ENCODE results near the gene NUDT13. TPM values are rescaled to one million over a fixed set of nuclear protein-coding genes. Genes with fewer than 3 reads are reported as not detected.

Gene NUDT13
- total RNA-seq, result 1 to 10 TPM; 2.2 to 3.4 TPM
- 1 to 10 TPM; 1.0 to 1.7 (median 1.3) TPM for polyA plus RNA-seq
- total RNA-seq, result 1.5 to 6.4 (median 3.0) reads per million in 6 experiments

DNA sequence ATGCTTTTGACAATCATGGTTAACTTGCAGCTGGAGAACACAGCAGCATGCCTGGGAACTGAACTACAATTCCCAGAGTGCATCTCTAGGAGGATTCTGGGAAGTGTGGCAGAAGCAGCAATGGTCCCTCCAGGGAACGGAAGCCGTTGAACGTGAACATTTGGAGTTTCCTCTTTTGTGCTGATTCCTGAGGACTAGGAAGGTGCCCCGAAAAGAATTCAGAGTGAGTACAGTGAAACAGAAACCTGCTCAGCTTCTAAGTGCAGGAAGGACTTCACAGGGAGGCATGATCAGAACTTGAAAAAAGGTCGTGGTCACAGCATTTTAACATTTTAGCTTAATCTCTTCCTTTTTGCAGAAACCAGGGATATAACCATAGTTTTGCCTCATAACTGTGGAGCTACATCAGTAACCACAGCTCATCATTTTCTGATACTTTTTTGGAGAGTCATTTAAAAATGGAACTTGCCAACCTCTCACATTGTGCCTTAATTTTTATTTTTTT, at the start of gene NUDT13:
Gene NUDT13, plus strand, starts transcription at position 111 of the 505 bp plus-strand sequence. CDS start 3,911 bp downstream, outside the sequence.
- peaks cover 0 to 3% (median 0%) of the 10 kb centered on the region in 9 donors for H3K9me3 Mint-ChIP-seq
- peak; percentile 92 to 95 for ATAC-seq
- H3K36me3 Mint-ChIP-seq, result peaks cover 0 to 11% (median 10%) of the 10 kb centered on the region in 3 donors
- no peaks in the 10 kb centered on the region for H3K27me3 Mint-ChIP-seq
- peaks cover 1 to 19% (median 12%) of the 10 kb centered on the region in 4 donors for H3K4me1 Mint-ChIP-seq
- DNase-seq, result peak in 9 of 10 donors; percentile 26 to 65 (median 44)
- peak within 1 kb of the TSS; percentile 65 to 95 (median 90) for H3K27ac Mint-ChIP-seq
- peak within 1 kb of the TSS; percentile 82 to 96 (median 92) for H3K4me3 Mint-ChIP-seq
- POLR2A ChIA-PET, result interaction anchor here (0.8 to 3.4 kb wide), 4 partner anchors 12 to 57 kb away, joined by 3 to 25 read pairs (median 6); partner anchors contain the start of genes ECD and P4HA1

DNA sequence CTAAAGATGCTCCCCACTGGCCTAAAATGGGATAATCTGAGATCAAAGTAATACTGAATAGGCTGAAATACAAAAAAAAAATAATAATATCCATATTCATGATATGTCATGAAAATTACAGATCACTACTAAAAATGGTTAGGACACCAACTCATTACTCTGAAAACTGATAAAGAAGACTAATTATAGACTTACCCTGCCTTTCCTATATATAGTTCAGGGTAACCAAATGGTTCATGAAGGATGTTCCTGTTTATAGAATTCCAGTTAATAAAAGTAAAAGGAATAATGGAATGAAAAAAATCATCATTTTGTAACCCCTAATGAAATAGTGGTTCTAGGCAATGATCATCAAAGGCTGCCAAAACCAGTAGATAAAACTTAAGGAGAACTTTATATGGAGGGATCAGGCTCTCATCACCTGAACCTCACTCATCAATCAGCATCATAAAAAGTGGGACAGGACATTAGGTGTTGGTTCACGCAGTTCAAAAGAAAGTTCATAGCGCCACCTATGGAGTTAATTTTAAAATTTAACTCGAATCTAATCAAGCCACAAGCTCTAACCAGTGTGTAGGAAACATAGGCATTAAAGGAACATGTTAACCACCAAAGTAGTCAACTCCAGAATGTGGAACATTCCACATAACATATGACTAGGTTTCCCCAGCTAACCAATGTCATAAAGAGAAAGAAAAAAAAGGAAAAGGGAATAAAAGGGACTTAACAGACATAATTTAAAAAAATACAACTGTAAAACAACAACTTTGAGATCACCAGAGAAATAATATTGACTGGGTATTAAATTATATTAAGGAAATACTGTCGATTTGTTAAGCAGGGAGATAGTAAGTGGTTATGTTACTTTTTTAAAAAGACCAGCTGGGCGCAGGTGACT, 49.3 kb upstream of the NUDT13 start:
- DNase-seq, result peak in 3 of 10 donors; percentile 9 to 25 (median 19)
- H3K27me3 Mint-ChIP-seq, result no peaks in the 10 kb centered on the region
- ATAC-seq, result peak in 1 of 2 donors; percentile 49
- no peak overlapping the region for H3K4me3 Mint-ChIP-seq
- POLR2A ChIA-PET, result no interaction called here
- peaks cover 0 to 58% (median 6%) of the 10 kb centered on the region in 3 donors for H3K36me3 Mint-ChIP-seq
- H3K4me1 Mint-ChIP-seq, result peaks cover 9 to 16% (median 12%) of the 10 kb centered on the region in 4 donors
- no peaks in the 10 kb centered on the region for H3K9me3 Mint-ChIP-seq
- peak overlapping the region in 5 of 10 donors; percentile 22 to 87 (median 65) for H3K27ac Mint-ChIP-seq

GRCh38 chr10:73061743-73062142, 48.5 kb upstream of the NUDT13 start:
- H3K36me3 Mint-ChIP-seq, result peaks cover 0 to 59% (median 6%) of the 10 kb centered on the region in 3 donors
- H3K4me3 Mint-ChIP-seq, result no peak overlapping the region
- H3K9me3 Mint-ChIP-seq, result no peaks in the 10 kb centered on the region
- no peaks in the 10 kb centered on the region for H3K27me3 Mint-ChIP-seq
- H3K27ac Mint-ChIP-seq, result no peak overlapping the region
- POLR2A ChIA-PET, result no interaction called here
- no peak for ATAC-seq
- DNase-seq, result no peak
- H3K4me1 Mint-ChIP-seq, result peaks cover 9 to 16% (median 12%) of the 10 kb centered on the region in 4 donors

DNA sequence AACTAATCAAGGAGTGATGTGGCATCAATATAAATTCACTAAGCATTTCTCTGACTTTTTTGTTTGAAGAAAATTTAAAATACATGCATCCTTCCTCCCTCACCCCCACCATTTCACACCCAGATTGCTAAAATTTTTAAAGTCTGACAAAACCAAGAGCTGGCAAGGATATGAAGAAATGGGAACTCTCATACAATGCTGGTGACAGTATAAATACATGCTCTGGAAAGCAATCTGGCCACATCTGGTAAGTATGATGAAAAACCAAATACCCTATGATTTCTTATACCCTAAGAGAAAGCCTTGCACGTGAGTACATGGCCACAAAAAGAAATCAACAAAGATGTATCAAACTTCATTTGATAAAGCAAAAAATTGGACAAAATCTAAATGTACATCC, 44.8 kb upstream of the NUDT13 start:
- no peaks in the 10 kb centered on the region for H3K27me3 Mint-ChIP-seq
- no peaks in the 10 kb centered on the region for H3K9me3 Mint-ChIP-seq
- H3K4me3 Mint-ChIP-seq, result no peak overlapping the region
- peaks cover 0 to 62% (median 6%) of the 10 kb centered on the region in 3 donors for H3K36me3 Mint-ChIP-seq
- H3K27ac Mint-ChIP-seq, result peak overlapping the region in 1 of 10 donors; percentile 9
- POLR2A ChIA-PET, result interaction anchor here (0.7 kb wide), 1 partner anchor 30 kb away, joined by 3 read pairs; no protein-coding TSS in a partner anchor
- H3K4me1 Mint-ChIP-seq, result peaks cover 5 to 11% (median 7%) of the 10 kb centered on the region in 4 donors
- no peak for ATAC-seq
- DNase-seq, result no peak

GRCh38 chr10:73073627-73074026, 36.6 kb upstream of the NUDT13 start:
- Mint-ChIP-seq H3K27me3 (no peaks in the 10 kb centered on the region), H3K4me1 (peaks cover 2 to 11% (median 8%) of the 10 kb centered on the region in 4 donors), H3K9me3 (no peaks in the 10 kb centered on the region), H3K27ac (no peak overlapping the region), H3K4me3 (no peak overlapping the region), H3K36me3 (peaks cover 0 to 47% (median 18%) of the 10 kb centered on the region in 3 donors)
- ATAC-seq, result no peak
- DNase-seq, result no peak
- POLR2A ChIA-PET, result interaction anchor here (0.6 kb wide), 1 partner anchor 113 kb away, joined by 5 read pairs; no protein-coding TSS in a partner anchor

- no peaks in the 10 kb centered on the region for H3K9me3 Mint-ChIP-seq
- no peak for ATAC-seq
- POLR2A ChIA-PET, result no interaction called here
- peaks cover 0 to 32% (median 18%) of the 10 kb centered on the region in 3 donors for H3K36me3 Mint-ChIP-seq
- DNase-seq, result no peak
- H3K27ac Mint-ChIP-seq, result peak overlapping the region in 2 of 10 donors; percentile 20 to 60
- H3K27me3 Mint-ChIP-seq, result no peaks in the 10 kb centered on the region
- H3K4me3 Mint-ChIP-seq, result no peak overlapping the region
- peaks cover 2 to 14% (median 10%) of the 10 kb centered on the region in 4 donors for H3K4me1 Mint-ChIP-seq
Observed at GRCh38 chr10:73075829-73076228, 34.4 kb upstream of the NUDT13 start.

GRCh38 chr10:73076360-73077183, 33.7 kb upstream of the NUDT13 start:
- peaks cover 2 to 14% (median 10%) of the 10 kb centered on the region in 4 donors for H3K4me1 Mint-ChIP-seq
- no peaks in the 10 kb centered on the region for H3K27me3 Mint-ChIP-seq
- peak overlapping the region; percentile 21 to 83 (median 65) for H3K27ac Mint-ChIP-seq
- no peaks in the 10 kb centered on the region for H3K9me3 Mint-ChIP-seq
- DNase-seq (no peak), ATAC-seq (peak in 1 of 2 donors; percentile 23)
- H3K4me3 Mint-ChIP-seq, result peak overlapping the region in 3 of 10 donors; percentile 34 to 53 (median 50)
- H3K36me3 Mint-ChIP-seq, result peaks cover 0 to 25% (median 13%) of the 10 kb centered on the region in 3 donors
- POLR2A ChIA-PET, result no interaction called here

- ATAC-seq, result no peak
- no peak overlapping the region for H3K4me3 Mint-ChIP-seq
- no peaks in the 10 kb centered on the region for H3K27me3 Mint-ChIP-seq
- peaks cover 0 to 2% (median 0%) of the 10 kb centered on the region in 3 donors for H3K36me3 Mint-ChIP-seq
- no peaks in the 10 kb centered on the region for H3K9me3 Mint-ChIP-seq
- H3K27ac Mint-ChIP-seq, result no peak overlapping the region
- no peak for DNase-seq
- peaks cover 6 to 20% (median 17%) of the 10 kb centered on the region in 4 donors for H3K4me1 Mint-ChIP-seq
- POLR2A ChIA-PET, result interaction anchor here (0.6 kb wide), 1 partner anchor 74 kb away, joined by 8 read pairs; no protein-coding TSS in a partner anchor
Observed at GRCh38 chr10:73079779-73080541, 30.3 kb upstream of the NUDT13 start.

DNA sequence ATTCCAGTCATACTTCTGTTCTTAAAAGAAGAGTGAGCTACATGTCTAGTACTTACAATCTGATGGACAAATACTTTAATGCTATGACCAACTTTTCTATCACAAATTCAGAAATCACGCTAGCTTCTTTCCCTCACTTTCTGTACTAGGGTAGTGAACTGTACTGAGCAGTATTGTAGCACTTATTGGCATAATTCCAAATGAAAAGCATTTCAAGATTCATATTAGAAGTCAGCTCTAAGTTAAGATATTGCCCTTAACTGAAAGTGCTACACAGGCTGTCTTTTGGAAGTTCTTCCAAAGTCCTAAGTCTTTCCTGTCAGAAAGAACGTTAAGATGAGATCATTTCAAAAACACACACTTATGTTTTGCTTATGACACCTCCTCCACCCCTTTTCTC, 27.0 kb upstream of the NUDT13 start:
- DNase-seq (no peak), ATAC-seq (no peak)
- no peaks in the 10 kb centered on the region for H3K9me3 Mint-ChIP-seq
- peaks cover 5 to 13% (median 11%) of the 10 kb centered on the region in 4 donors for H3K4me1 Mint-ChIP-seq
- POLR2A ChIA-PET, result no interaction called here
- peaks cover 0 to 4% (median 0%) of the 10 kb centered on the region in 3 donors for H3K36me3 Mint-ChIP-seq
- H3K27ac Mint-ChIP-seq, result no peak overlapping the region
- no peak overlapping the region for H3K4me3 Mint-ChIP-seq
- no peaks in the 10 kb centered on the region for H3K27me3 Mint-ChIP-seq

GRCh38 chr10:73084209-73084608, 26.0 kb upstream of the NUDT13 start:
- Mint-ChIP-seq H3K4me1 (peaks cover 8 to 13% (median 11%) of the 10 kb centered on the region in 4 donors), H3K4me3 (no peak overlapping the region), H3K27ac (no peak overlapping the region), H3K27me3 (no peaks in the 10 kb centered on the region), H3K9me3 (no peaks in the 10 kb centered on the region), H3K36me3 (peaks cover 0 to 4% (median 0%) of the 10 kb centered on the region in 3 donors)
- ATAC-seq (no peak), DNase-seq (no peak)
- POLR2A ChIA-PET, result no interaction called here

- no peak overlapping the region for H3K27ac Mint-ChIP-seq
- peaks cover 0 to 8% (median 0%) of the 10 kb centered on the region in 3 donors for H3K36me3 Mint-ChIP-seq
- H3K27me3 Mint-ChIP-seq, result no peaks in the 10 kb centered on the region
- H3K4me3 Mint-ChIP-seq, result no peak overlapping the region
- H3K9me3 Mint-ChIP-seq, result no peaks in the 10 kb centered on the region
- POLR2A ChIA-PET, result interaction anchor here (1.0 kb wide), 1 partner anchor 10 kb away, joined by 9 read pairs; the partner anchor contains the start of gene P4HA1
- ATAC-seq (no peak), DNase-seq (no peak)
- H3K4me1 Mint-ChIP-seq, result peaks cover 8 to 13% (median 11%) of the 10 kb centered on the region in 4 donors
Observed at GRCh38 chr10:73086816-73087215, 23.4 kb upstream of the NUDT13 start.

Data from naive thymus-derived CD8-positive, alpha-beta T cell (primary cell).